BLaER1 treated with 17β-estradiol and CSF1 and Interleukin-3, amounts not matched to agents 10 nM and 100 nM (cell line): Measurements from ENCODE around the gene SLC9C2.
"Not testable (repeated sequence)": the region's sequence is repeated elsewhere in the genome, so short reads cannot be mapped to it uniquely, and the experiment has no call there.

Experiments
- H3K27ac ChIP-seq, 11 experiments: shearing (Covaris generic); formaldehyde crosslinking; 2 replicates each; pipeline ENCODE4 v1.8.1; 2022
- H3K27me3 ChIP-seq, 11 experiments: shearing (Covaris generic); formaldehyde crosslinking; 2 replicates each; pipeline ENCODE4 v1.8.1; 2022
- H3K36me3 ChIP-seq, 11 experiments: shearing (Covaris generic); formaldehyde crosslinking; 2 replicates each; pipeline ENCODE4 v1.8.1; 2022
- H3K4me1 ChIP-seq, 10 experiments: shearing (Covaris generic); formaldehyde crosslinking; 2 replicates each; pipeline ENCODE4 v1.8.1; 2022
- H3K4me2 ChIP-seq, 11 experiments: shearing (Covaris generic); formaldehyde crosslinking; 2 replicates each; pipeline ENCODE4 v1.8.1; 2022
- H3K4me3 ChIP-seq, 10 experiments: shearing (Covaris generic); formaldehyde crosslinking; 2 replicates each; pipeline ENCODE4 v1.8.1; 2022
- H3K9ac ChIP-seq, 11 experiments: shearing (Covaris generic); formaldehyde crosslinking; 2 replicates each; pipeline ENCODE4 v1.8.1; 2022
- H3K9me3 ChIP-seq, 11 experiments: shearing (Covaris generic); formaldehyde crosslinking; replicated peaks in 1 of 11; 2 replicates each; pipeline ENCODE4 v1.8.1; 2022
- H4K20me1 ChIP-seq, 11 experiments: shearing (Covaris generic); formaldehyde crosslinking; 2 replicates each; pipeline ENCODE4 v1.8.1; 2022
- Cebpa-rat ChIP-seq, 11 experiments: shearing (Covaris generic); IDR thresholded peaks; 2 replicates each; pipeline ENCODE4 v1.8.1; 2022

Gene SLC9C2

GRCh38 chr1:173475564-173476196, 127.2 kb downstream of the SLC9C2 start:
- Histone ChIP-seq H3K9ac (peak overlapping the region; percentile 82 to 93 (median 89); a peak in 21 of 22 replicates), H3K27me3 (no peaks in the 10 kb centered on the region), H3K9me3 (peaks cover 16 to 21% (median 20%) of the 10 kb centered on the region in 11 experiments), H3K4me2 (peak overlapping the region; percentile 60 to 94 (median 88)), H3K36me3 (peaks cover 18 to 39% (median 27%) of the 10 kb centered on the region in 11 experiments), H3K4me1 (peaks cover 34 to 60% (median 40%) of the 10 kb centered on the region in 10 experiments), H3K4me3 (peak overlapping the region; percentile 68 to 97 (median 82); a peak in 18 of 20 replicates), H3K27ac (peak overlapping the region in 10 of 11 experiments; percentile 79 to 98 (median 94); a peak in 19 of 22 replicates), H4K20me1 (peaks cover 6 to 34% (median 23%) of the 10 kb centered on the region in 11 experiments; a peak in 15 of 22 replicates)
- no peak for TF ChIP-seq Cebpa-rat (IDR thresholded peaks at IDR 0.05)

GRCh38 chr1:173474780-173475421, 128.0 kb downstream of the SLC9C2 start:
- Histone ChIP-seq H3K27ac (peak overlapping the region in 3 of 11 experiments; percentile 35 to 98 (median 95); a peak in 3 of 22 replicates), H3K4me1 (peaks cover 32 to 52% (median 36%) of the 10 kb centered on the region in 10 experiments), H3K9me3 (peaks cover 24 to 29% (median 28%) of the 10 kb centered on the region in 11 experiments), H3K36me3 (peaks cover 13 to 36% (median 27%) of the 10 kb centered on the region in 11 experiments; a peak in 21 of 22 replicates), H4K20me1 (peaks cover 6 to 26% (median 19%) of the 10 kb centered on the region in 11 experiments; a peak in 15 of 22 replicates), H3K4me2 (peak overlapping the region in 10 of 11 experiments; percentile 70 to 94 (median 88); a peak in 14 of 22 replicates), H3K9ac (peak overlapping the region in 3 of 11 experiments; percentile 7 to 85 (median 29); a peak in 2 of 22 replicates), H3K4me3 (peak overlapping the region in 1 of 10 experiments; percentile 6; a peak in 2 of 20 replicates)
- H3K27me3 ChIP-seq, result not testable (repeated sequence)

- Histone ChIP-seq H3K4me3 (no peak overlapping the region), H3K4me2 (peak overlapping the region in 4 of 11 experiments; percentile 30 to 94 (median 90); a peak in 7 of 22 replicates), H4K20me1 (peaks cover 5 to 19% (median 13%) of the 10 kb centered on the region in 11 experiments; a peak in 15 of 22 replicates), H3K9ac (no peak overlapping the region; a peak in 1 of 22 replicates), H3K27me3 (no peaks in the 10 kb centered on the region), H3K4me1 (peaks cover 26 to 45% (median 30%) of the 10 kb centered on the region in 10 experiments), H3K27ac (no peak overlapping the region), H3K9me3 (peaks cover 30 to 35% (median 34%) of the 10 kb centered on the region in 11 experiments), H3K36me3 (peaks cover 8 to 33% (median 29%) of the 10 kb centered on the region in 11 experiments; a peak in 20 of 22 replicates)
- TF ChIP-seq Cebpa-rat (IDR thresholded peaks at IDR 0.05), result no peak
Measured at GRCh38 chr1:173474097-173474779, 128.6 kb downstream of the SLC9C2 start.

- no peak for TF ChIP-seq Cebpa-rat (IDR thresholded peaks at IDR 0.05)
- H3K9ac ChIP-seq, result no peak overlapping the region
- no peaks in the 10 kb centered on the region for H3K27me3 ChIP-seq
- H3K4me1 ChIP-seq, result peaks cover 19 to 39% (median 23%) of the 10 kb centered on the region in 10 experiments
- H3K4me2 ChIP-seq, result peak overlapping the region in 3 of 11 experiments; percentile 28 to 94 (median 30); a peak in 4 of 22 replicates
- peaks cover 37 to 42% (median 41%) of the 10 kb centered on the region in 11 experiments for H3K9me3 ChIP-seq
- peaks cover 8 to 39% (median 27%) of the 10 kb centered on the region in 11 experiments; a peak in 20 of 22 replicates for H3K36me3 ChIP-seq
- H3K27ac ChIP-seq, result no peak overlapping the region
- no peak overlapping the region for H3K4me3 ChIP-seq
- peaks cover 1 to 13% (median 10%) of the 10 kb centered on the region in 11 experiments; a peak in 15 of 22 replicates for H4K20me1 ChIP-seq
Measured at GRCh38 chr1:173473599-173474011, 129.3 kb downstream of the SLC9C2 start.

GRCh38 chr1:173470608-173471007, 132.3 kb downstream of the SLC9C2 start:
- no peaks in the 10 kb centered on the region for H3K27me3 ChIP-seq
- H3K9ac ChIP-seq, result no peak overlapping the region
- H3K9me3 ChIP-seq, result peaks cover 59 to 72% (median 67%) of the 10 kb centered on the region in 11 experiments
- no peak overlapping the region for H3K4me2 ChIP-seq
- peak overlapping the region in 3 of 10 experiments; percentile 6 to 22 (median 17); a peak in 2 of 20 replicates for H3K4me3 ChIP-seq
- no peak overlapping the region for H3K27ac ChIP-seq
- TF ChIP-seq Cebpa-rat (IDR thresholded peaks at IDR 0.05), result no peak
- peaks cover 8 to 50% (median 31%) of the 10 kb centered on the region in 11 experiments; a peak in 21 of 22 replicates for H3K36me3 ChIP-seq
- peaks cover 3 to 26% (median 9%) of the 10 kb centered on the region in 10 experiments for H3K4me1 ChIP-seq
- H4K20me1 ChIP-seq, result no peaks in the 10 kb centered on the region

- Histone ChIP-seq H3K27me3 (no peaks in the 10 kb centered on the region), H3K4me2 (no peak overlapping the region), H3K36me3 (peaks cover 8 to 50% (median 31%) of the 10 kb centered on the region in 11 experiments; a peak in 21 of 22 replicates), H3K4me1 (peaks cover 0 to 16% (median 0%) of the 10 kb centered on the region in 10 experiments; a peak in 8 of 20 replicates), H3K9ac (no peak overlapping the region), H3K4me3 (no peak overlapping the region), H3K9me3 (peaks cover 63 to 81% (median 75%) of the 10 kb centered on the region in 11 experiments), H3K27ac (no peak overlapping the region), H4K20me1 (no peaks in the 10 kb centered on the region)
- no peak for TF ChIP-seq Cebpa-rat (IDR thresholded peaks at IDR 0.05)
Measured at GRCh38 chr1:173469656-173470055, 133.2 kb downstream of the SLC9C2 start.

GRCh38 chr1:173467426-173467825, 135.4 kb downstream of the SLC9C2 start:
- Histone ChIP-seq H3K4me1 (no peaks in the 10 kb centered on the region), H3K9ac (no peak overlapping the region), H3K27ac (no peak overlapping the region), H3K27me3 (no peaks in the 10 kb centered on the region), H4K20me1 (no peaks in the 10 kb centered on the region), H3K9me3 (peaks cover 74 to 99% (median 93%) of the 10 kb centered on the region in 11 experiments), H3K4me3 (no peak overlapping the region), H3K36me3 (peaks cover 8 to 53% (median 31%) of the 10 kb centered on the region in 11 experiments; a peak in 21 of 22 replicates), H3K4me2 (no peak overlapping the region)
- TF ChIP-seq Cebpa-rat (IDR thresholded peaks at IDR 0.05), result no peak

- H3K4me2 ChIP-seq, H3K27me3 ChIP-seq, H3K27ac ChIP-seq, H3K4me3 ChIP-seq, H4K20me1 ChIP-seq, H3K9ac ChIP-seq, H3K4me1 ChIP-seq: not testable (repeated sequence)
- Histone ChIP-seq H3K36me3 (peaks cover 28 to 57% (median 36%) of the 10 kb centered on the region in 11 experiments), H3K9me3 (peaks cover 47 to 87% (median 73%) of the 10 kb centered on the region in 11 experiments)
Measured at GRCh38 chr1:173464185-173464584, 138.7 kb downstream of the SLC9C2 start.

GRCh38 chr1:173462666-173463065, 140.2 kb downstream of the SLC9C2 start:
- not testable (repeated sequence) for H3K27me3 ChIP-seq, H3K4me1 ChIP-seq, H3K4me3 ChIP-seq, H3K4me2 ChIP-seq, H3K9ac ChIP-seq, H3K27ac ChIP-seq, H4K20me1 ChIP-seq
- Histone ChIP-seq H3K36me3 (peaks cover 28 to 45% (median 32%) of the 10 kb centered on the region in 11 experiments), H3K9me3 (peaks cover 38 to 72% (median 58%) of the 10 kb centered on the region in 11 experiments)
